Progenitor cell of endocrine pancreas (in vitro differentiated cells): Measurements from ENCODE around the gene KDM2A. TPM values are rescaled to one million over a fixed set of nuclear protein-coding genes. Genes with fewer than 3 reads are reported as not detected.
A peak's percentile ranks its signal among the peaks of the same experiment; 100 is the strongest.
"Not testable (repeated sequence)": the region's sequence is repeated elsewhere in the genome, so short reads cannot be mapped to it uniquely, and the experiment has no call there.

Experiments
- DNase-seq: peaks from one replicate; pipeline ENCODE4 v3.0.0; 2021; ENCODE audit warnings: low spot score; ENCODE audit not compliant: unreplicated experiment
- H3K27ac Mint-ChIP-seq: 2 replicates; pipeline ENCODE4 v1.8.0; 2021; ENCODE audit warnings: mild to moderate bottlenecking, moderate library complexity, mixed read lengths
- H3K27me3 Mint-ChIP-seq: 2 replicates; pipeline ENCODE4 v1.8.0; 2021; ENCODE audit warnings: mixed read lengths
- H3K36me3 Mint-ChIP-seq: 2 replicates; pipeline ENCODE4 v1.8.0; 2022; ENCODE audit warnings: mixed read lengths; ENCODE audit not compliant: insufficient read depth
- H3K4me1 Mint-ChIP-seq: 2 replicates; pipeline ENCODE4 v1.8.0; 2021; ENCODE audit warnings: low read depth, mixed read lengths
- H3K4me3 Mint-ChIP-seq: 2 replicates; pipeline ENCODE4 v1.8.0; 2021; ENCODE audit warnings: low read depth, mild to moderate bottlenecking, moderate library complexity, mixed read lengths
- H3K9me3 Mint-ChIP-seq: 2 replicates; pipeline ENCODE4 v1.8.0; 2021; ENCODE audit warnings: low read depth, mixed read lengths
- total RNA-seq: library from RNA; stranded (reverse); gene quantifications from 2 replicates; pipeline ENCODE4 v1.2.1, GENCODE V29; 2021
- TF ChIP-seq, protein P1 (sequence below): fragments of 200-600 bp; sonication (generic); IDR thresholded peaks from one replicate; pipeline ENCODE4 v1.5.0; 2021; ENCODE audit warnings: antibody characterized with exemption, mild to moderate bottlenecking; ENCODE audit not compliant: unreplicated experiment

The KDM2A gene
- total RNA-seq, 1 donor from 2014 or later: 108 TPM

GRCh38 chr11:67163006-67163405, 43.9 kb downstream of the KDM2A start:
- H3K27me3 Mint-ChIP-seq: no peaks in the 10 kb centered on the region
- H3K4me1 Mint-ChIP-seq: peaks cover 11% of the 10 kb centered on the region
- no peaks in the 10 kb centered on the region for H3K9me3 Mint-ChIP-seq
- DNase-seq: no peak
- TF ChIP-seq, protein P1, sequence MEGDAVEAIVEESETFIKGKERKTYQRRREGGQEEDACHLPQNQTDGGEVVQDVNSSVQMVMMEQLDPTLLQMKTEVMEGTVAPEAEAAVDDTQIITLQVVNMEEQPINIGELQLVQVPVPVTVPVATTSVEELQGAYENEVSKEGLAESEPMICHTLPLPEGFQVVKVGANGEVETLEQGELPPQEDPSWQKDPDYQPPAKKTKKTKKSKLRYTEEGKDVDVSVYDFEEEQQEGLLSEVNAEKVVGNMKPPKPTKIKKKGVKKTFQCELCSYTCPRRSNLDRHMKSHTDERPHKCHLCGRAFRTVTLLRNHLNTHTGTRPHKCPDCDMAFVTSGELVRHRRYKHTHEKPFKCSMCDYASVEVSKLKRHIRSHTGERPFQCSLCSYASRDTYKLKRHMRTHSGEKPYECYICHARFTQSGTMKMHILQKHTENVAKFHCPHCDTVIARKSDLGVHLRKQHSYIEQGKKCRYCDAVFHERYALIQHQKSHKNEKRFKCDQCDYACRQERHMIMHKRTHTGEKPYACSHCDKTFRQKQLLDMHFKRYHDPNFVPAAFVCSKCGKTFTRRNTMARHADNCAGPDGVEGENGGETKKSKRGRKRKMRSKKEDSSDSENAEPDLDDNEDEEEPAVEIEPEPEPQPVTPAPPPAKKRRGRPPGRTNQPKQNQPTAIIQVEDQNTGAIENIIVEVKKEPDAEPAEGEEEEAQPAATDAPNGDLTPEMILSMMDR: no peak
- peaks cover 5% of the 10 kb centered on the region for H3K36me3 Mint-ChIP-seq
- H3K4me3 Mint-ChIP-seq: no peak overlapping the region
- peak overlapping the region; percentile 62 for H3K27ac Mint-ChIP-seq

- TF ChIP-seq, protein P1: no peak
- no peak for DNase-seq
- Mint-ChIP-seq H3K27ac (peak overlapping the region; percentile 19), H3K4me1 (peaks cover 8% of the 10 kb centered on the region), H3K4me3 (no peak overlapping the region), H3K9me3 (no peaks in the 10 kb centered on the region), H3K27me3 (no peaks in the 10 kb centered on the region), H3K36me3 (peaks cover 5% of the 10 kb centered on the region)
Measured at GRCh38 chr11:67165623-67166022, 46.6 kb downstream of the KDM2A start.

GRCh38 chr11:67167091-67167490, 48.0 kb downstream of the KDM2A start:
- DNase-seq: no peak
- Mint-ChIP-seq H3K9me3 (no peaks in the 10 kb centered on the region), H3K27ac (no peak overlapping the region), H3K4me1 (peaks cover 8% of the 10 kb centered on the region), H3K4me3 (no peak overlapping the region), H3K27me3 (no peaks in the 10 kb centered on the region), H3K36me3 (peaks cover 8% of the 10 kb centered on the region)
- TF ChIP-seq, protein P1: no peak

DNA sequence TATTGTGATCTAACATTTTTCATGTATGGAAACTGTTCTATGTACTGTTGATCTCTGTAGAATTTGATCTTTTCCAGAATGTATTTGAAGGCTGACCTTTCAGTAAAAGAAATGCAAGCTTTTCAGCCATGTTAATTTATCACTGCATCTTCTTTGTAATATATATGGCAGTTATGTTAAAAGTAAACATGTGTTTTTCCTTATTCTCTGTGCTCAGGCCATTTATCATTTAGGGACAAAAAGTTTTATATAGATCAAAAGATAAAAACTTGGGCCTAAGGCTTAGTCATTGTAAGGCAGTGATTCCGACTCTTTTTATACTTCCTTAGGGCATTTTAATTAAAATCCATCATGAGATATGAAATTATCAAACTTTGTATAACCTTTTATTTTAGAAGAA, 48.7 kb downstream of the KDM2A start:
- H3K4me3 Mint-ChIP-seq: no peak overlapping the region
- peaks cover 12% of the 10 kb centered on the region for H3K36me3 Mint-ChIP-seq
- H3K27me3 Mint-ChIP-seq: no peaks in the 10 kb centered on the region
- H3K4me1 Mint-ChIP-seq: peaks cover 8% of the 10 kb centered on the region
- H3K9me3 Mint-ChIP-seq: no peaks in the 10 kb centered on the region
- no peak for DNase-seq
- TF ChIP-seq, protein P1: no peak
- no peak overlapping the region for H3K27ac Mint-ChIP-seq

DNA sequence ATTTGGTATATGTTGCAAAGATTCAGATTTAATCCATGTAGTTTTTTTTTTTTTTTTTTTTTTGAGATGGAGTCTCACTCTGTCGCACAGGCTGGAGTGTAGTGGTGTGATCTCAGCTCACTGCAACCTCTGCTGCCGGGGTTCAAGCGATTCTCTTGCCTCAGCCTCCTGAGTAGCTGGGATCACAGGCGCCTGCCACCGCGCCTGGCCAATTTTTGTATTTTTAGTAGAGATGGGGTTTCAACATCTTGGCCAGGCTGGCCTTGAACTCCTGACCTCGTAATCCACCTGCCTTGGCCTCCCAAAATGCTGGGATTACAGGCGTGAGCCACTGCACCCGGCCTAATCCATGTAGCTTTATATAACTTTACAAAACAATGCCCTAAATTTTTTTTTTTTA, 49.8 kb downstream of the KDM2A start:
- H3K9me3 Mint-ChIP-seq, H3K4me1 Mint-ChIP-seq, H3K27ac Mint-ChIP-seq, DNase-seq, H3K27me3 Mint-ChIP-seq, H3K4me3 Mint-ChIP-seq: not testable (repeated sequence)
- H3K36me3 Mint-ChIP-seq: peaks cover 11% of the 10 kb centered on the region

DNA sequence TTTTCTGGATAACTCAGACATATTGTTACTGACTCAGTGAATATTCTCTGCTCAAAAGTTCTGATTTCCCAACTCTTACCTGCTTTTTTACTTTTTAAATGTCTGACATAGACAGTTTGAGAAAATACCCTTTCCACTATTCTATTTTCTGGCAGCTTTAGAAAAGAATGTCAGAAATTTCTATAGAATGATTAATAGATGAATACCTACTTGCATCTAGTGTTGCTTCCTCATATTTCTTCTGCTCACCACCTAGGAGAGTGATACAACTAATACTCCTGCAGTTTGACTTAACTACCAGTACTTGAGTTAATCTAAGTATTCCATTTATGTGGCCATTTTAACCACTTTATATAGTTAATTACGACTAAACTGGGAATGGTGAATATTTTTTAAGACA, 55.2 kb downstream of the KDM2A start:
- Mint-ChIP-seq H3K27me3 (no peaks in the 10 kb centered on the region), H3K36me3 (peaks cover 11% of the 10 kb centered on the region), H3K4me1 (no peaks in the 10 kb centered on the region), H3K9me3 (no peaks in the 10 kb centered on the region), H3K4me3 (no peak overlapping the region), H3K27ac (no peak overlapping the region)
- TF ChIP-seq, protein P1: no peak
- DNase-seq: no peak
